Panc1 (cell line): ENCODE results near the gene SLC39A7. TPM values are rescaled to one million over a fixed set of nuclear protein-coding genes. Genes with fewer than 3 reads are reported as not detected.

Experiments used
- ATAC-seq: fragments of 200-7000 bp; cut with Tn5 transposase; 2 replicates; pipeline ENCODE4 v1.9.1; 2020; ENCODE audit warnings: mild to moderate bottlenecking, moderate library complexity
- BruUV-seq: library from RNA; stranded (reverse); fragments of 400-500 nt; replicated peaks from 2 replicates; lab custom pipeline; 2021; lab: Mats Ljungman, UMichigan
- CTCF ChIA-PET: fragments of 300-600 bp; sonication (Branson Sonifier 250); formaldehyde crosslinking; loops from one replicate; lab custom pipeline; 2022; ENCODE audit warnings: antibody characterized with exemption; lab: Charles Lee
- POLR2A ChIA-PET: fragments of 300-600 bp; sonication (Branson Sonifier 250); formaldehyde crosslinking; loops from one replicate; lab custom pipeline; 2022; ENCODE audit warnings: antibody characterized with exemption; lab: Charles Lee
- DNase-seq: peaks from one replicate; pipeline ENCODE4 v3.0.0-alpha.2; 2010; ENCODE audit warnings: low read depth, low spot score
- H3K27ac ChIP-seq: 2 replicates; pipeline ENCODE4 v1.5.1; 2011; ENCODE audit warnings: mild to moderate bottlenecking, low read length, inconsistent platforms
- H3K27me3 ChIP-seq: fragments of 200-500 bp; sonication (Bioruptor generic); 2 replicates; pipeline ENCODE4 v1.6.0; 2014; ENCODE audit warnings: low read length, inconsistent platforms; ENCODE audit not compliant: control insufficient read depth, insufficient read depth
- H3K36me3 ChIP-seq: fragments of 200-500 bp; sonication (Bioruptor generic); 2 replicates; pipeline ENCODE4 v1.5.1; 2014; ENCODE audit warnings: inconsistent platforms, mild to moderate bottlenecking, low read length, moderate library complexity; ENCODE audit not compliant: control insufficient read depth, insufficient read depth
- H3K4me1 ChIP-seq: 2 replicates; pipeline ENCODE4 v1.5.1; 2011; ENCODE audit warnings: inconsistent platforms, mild to moderate bottlenecking, low read length, moderate library complexity; ENCODE audit not compliant: control insufficient read depth, insufficient read depth
- H3K4me3 ChIP-seq, 2 experiments: 2 replicates each; pipeline ENCODE4 v1.5.1; 2011 to 2012; ENCODE audit warnings: low read depth in 2 of 2, low read length in 2 of 2, mild to moderate bottlenecking in 2 of 2, inconsistent platforms in 1 of 2, moderate library complexity in 1 of 2
- H3K9me3 ChIP-seq: fragments of 200-500 bp; sonication (Bioruptor generic); 2 replicates; pipeline ENCODE4 v1.5.1; 2014; ENCODE audit warnings: low read depth, mild to moderate bottlenecking, inconsistent platforms, low read length, moderate library complexity; ENCODE audit not compliant: control insufficient read depth, insufficient read depth
- POLR2AphosphoS5 ChIP-seq: IDR thresholded peaks from 2 replicates; pipeline ENCODE4 v1.6.1; 2012; ENCODE audit warnings: mild to moderate bottlenecking, low read depth, low read length, moderate library complexity
- SIN3A ChIP-seq: IDR thresholded peaks from 2 replicates; pipeline ENCODE4 v1.6.1; 2012; ENCODE audit warnings: low read depth, mild to moderate bottlenecking, low read length, moderate library complexity, borderline replicate concordance; ENCODE audit not compliant: insufficient read depth
- TCF7L2 ChIP-seq: IDR thresholded peaks from 2 replicates; pipeline ENCODE4 v1.6.1; 2011; ENCODE audit warnings: mild to moderate bottlenecking, low read depth, low read length, inconsistent platforms
- in situ Hi-C: cut with HindIII; loops from 2 replicates; pipeline ENCODE4 v1.10.0; 2016; ENCODE audit warnings: low sequenced_read_pairs, low pct_unique_long_range_greater_than_20kb
- intact Hi-C: fragments of 100-400 bp; cut with micrococcal nuclease; formaldehyde crosslinking; loops from one replicate; pipeline ENCODE4 v1.10.0; 2022; ENCODE audit not compliant: unreplicated experiment
- total RNA-seq: library from RNA; stranded (reverse); gene quantifications from one replicate; pipeline ENCODE4 v1.2.1, GENCODE V29; 2021; ENCODE audit not compliant: unreplicated experiment
- TF ChIP-seq, protein P1 (sequence below), 2 experiments: IDR thresholded peaks; 2 replicates each; pipeline ENCODE4 v1.6.1; 2011 to 2012; ENCODE audit warnings: low read depth in 2 of 2, control low read depth in 1 of 2, low read length in 1 of 2, mild to moderate bottlenecking in 1 of 2, moderate library complexity in 1 of 2; ENCODE audit not compliant: insufficient read depth in 1 of 2
- TF ChIP-seq, protein P2 (sequence below): fragments of 450-650 bp; IDR thresholded peaks from 2 replicates; pipeline ENCODE4 v1.5.1; 2017; ENCODE audit warnings: mild to moderate bottlenecking

The SLC39A7 gene
- total RNA-seq, 1 experiment from 2014 or later: 135 TPM

DNA sequence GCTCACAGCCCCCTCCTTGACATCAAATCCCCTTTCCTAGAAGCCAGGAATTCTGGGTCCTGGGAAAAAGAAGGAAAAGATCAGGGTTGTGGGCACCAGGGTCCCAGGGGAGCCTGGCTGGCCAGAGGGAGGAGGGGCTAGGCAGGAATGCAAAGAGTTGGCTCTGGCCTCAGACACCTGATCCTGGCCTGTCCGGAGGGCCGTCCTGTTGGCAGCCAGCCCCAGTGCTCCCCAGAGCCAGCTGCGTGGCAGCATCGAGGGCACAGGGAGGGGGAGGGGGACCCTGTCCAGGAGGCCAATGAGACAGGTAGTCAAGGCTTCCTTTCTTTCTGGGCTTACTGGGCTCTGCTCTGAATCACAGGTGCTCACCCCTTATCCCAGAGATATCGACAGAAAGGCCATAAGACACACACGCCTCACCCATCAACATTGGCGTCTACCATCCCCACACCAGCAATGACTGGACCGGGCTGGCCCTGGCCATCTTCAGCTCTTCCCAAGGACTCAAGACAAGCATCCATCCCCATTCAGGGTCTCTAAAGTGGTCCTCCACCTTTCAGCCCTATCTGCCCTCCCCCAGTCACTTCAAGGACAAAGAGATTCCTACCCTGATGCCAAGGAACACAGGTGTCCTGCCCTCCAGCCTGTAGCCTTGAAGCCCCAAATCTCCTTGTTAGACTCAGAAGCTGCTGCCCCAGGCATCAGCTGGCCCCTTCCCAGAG is 9.1 kb upstream of the SLC39A7 start:
- no peaks in the 10 kb centered on the region for H3K4me1 ChIP-seq
- ATAC-seq (no peak), DNase-seq (no peak)
- H3K4me3 ChIP-seq: no peak overlapping the region
- no peaks in the 10 kb centered on the region for H3K9me3 ChIP-seq
- BruUV-seq: no TSS peak
- POLR2A ChIA-PET: no interaction called here
- H3K27me3 ChIP-seq: no peaks in the 10 kb centered on the region
- H3K27ac ChIP-seq: no peak overlapping the region
- CTCF ChIA-PET: no interaction called here
- in situ Hi-C loops: no loop called here
- peaks cover 5% of the 10 kb centered on the region; the same call in 1 of the 2 replicates for H3K36me3 ChIP-seq
- TF ChIP-seq, protein P1, sequence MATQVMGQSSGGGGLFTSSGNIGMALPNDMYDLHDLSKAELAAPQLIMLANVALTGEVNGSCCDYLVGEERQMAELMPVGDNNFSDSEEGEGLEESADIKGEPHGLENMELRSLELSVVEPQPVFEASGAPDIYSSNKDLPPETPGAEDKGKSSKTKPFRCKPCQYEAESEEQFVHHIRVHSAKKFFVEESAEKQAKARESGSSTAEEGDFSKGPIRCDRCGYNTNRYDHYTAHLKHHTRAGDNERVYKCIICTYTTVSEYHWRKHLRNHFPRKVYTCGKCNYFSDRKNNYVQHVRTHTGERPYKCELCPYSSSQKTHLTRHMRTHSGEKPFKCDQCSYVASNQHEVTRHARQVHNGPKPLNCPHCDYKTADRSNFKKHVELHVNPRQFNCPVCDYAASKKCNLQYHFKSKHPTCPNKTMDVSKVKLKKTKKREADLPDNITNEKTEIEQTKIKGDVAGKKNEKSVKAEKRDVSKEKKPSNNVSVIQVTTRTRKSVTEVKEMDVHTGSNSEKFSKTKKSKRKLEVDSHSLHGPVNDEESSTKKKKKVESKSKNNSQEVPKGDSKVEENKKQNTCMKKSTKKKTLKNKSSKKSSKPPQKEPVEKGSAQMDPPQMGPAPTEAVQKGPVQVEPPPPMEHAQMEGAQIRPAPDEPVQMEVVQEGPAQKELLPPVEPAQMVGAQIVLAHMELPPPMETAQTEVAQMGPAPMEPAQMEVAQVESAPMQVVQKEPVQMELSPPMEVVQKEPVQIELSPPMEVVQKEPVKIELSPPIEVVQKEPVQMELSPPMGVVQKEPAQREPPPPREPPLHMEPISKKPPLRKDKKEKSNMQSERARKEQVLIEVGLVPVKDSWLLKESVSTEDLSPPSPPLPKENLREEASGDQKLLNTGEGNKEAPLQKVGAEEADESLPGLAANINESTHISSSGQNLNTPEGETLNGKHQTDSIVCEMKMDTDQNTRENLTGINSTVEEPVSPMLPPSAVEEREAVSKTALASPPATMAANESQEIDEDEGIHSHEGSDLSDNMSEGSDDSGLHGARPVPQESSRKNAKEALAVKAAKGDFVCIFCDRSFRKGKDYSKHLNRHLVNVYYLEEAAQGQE (IDR thresholded peaks at IDR 0.05; ENCODE audit: insufficient read depth in 1 of 2, low read depth in 2 of 2, low read length in 1 of 2): no peak
- TF ChIP-seq, protein P2, sequence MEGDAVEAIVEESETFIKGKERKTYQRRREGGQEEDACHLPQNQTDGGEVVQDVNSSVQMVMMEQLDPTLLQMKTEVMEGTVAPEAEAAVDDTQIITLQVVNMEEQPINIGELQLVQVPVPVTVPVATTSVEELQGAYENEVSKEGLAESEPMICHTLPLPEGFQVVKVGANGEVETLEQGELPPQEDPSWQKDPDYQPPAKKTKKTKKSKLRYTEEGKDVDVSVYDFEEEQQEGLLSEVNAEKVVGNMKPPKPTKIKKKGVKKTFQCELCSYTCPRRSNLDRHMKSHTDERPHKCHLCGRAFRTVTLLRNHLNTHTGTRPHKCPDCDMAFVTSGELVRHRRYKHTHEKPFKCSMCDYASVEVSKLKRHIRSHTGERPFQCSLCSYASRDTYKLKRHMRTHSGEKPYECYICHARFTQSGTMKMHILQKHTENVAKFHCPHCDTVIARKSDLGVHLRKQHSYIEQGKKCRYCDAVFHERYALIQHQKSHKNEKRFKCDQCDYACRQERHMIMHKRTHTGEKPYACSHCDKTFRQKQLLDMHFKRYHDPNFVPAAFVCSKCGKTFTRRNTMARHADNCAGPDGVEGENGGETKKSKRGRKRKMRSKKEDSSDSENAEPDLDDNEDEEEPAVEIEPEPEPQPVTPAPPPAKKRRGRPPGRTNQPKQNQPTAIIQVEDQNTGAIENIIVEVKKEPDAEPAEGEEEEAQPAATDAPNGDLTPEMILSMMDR: no peak
- TF ChIP-seq TCF7L2 (no peak), POLR2AphosphoS5 (no peak), SIN3A (no peak)
- intact Hi-C loops: no loop called here

DNA sequence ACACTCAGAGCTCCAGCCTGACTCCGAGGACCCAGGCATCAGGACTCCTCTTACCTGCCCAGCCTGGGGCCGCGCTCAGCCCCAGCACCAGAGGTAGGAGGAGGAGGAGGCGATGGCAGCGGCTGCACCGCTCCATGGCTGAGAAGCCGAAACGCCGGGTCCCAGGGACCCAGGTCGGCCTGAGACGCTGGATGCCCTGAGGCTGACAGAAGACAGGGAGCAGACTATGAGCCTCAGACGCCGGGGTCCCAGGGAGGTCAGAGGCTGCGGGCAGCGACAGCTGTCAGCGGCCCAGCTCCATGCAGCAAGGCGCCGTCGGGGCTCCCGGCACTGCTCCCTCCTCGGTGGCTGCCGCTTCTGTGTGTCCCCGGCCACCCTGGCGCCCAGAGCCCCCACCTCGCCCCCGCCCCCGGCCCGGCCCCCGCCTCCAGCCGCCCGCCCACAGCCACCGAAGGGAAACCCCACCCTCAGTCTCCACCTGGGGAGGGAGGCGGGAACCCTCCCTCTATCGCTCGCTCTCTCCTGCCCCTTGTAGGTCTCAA is 8.5 kb upstream of the SLC39A7 start, which contains the start of gene COL11A2:
TSS of gene COL11A2 (minus strand) at position 363 of the 542 bp plus-strand sequence. CDS start at position 136, 227 bp downstream.
- no TSS peak for BruUV-seq
- Histone ChIP-seq H3K27me3 (no peaks in the 10 kb centered on the region), H3K4me3 (peak within 1 kb of the TSS; percentile 32 to 53), H3K27ac (peak within 1 kb of the TSS; percentile 39; the same call in 1 of the 2 replicates), H3K36me3 (peaks cover 8% of the 10 kb centered on the region; the same call in 1 of the 2 replicates), H3K9me3 (no peaks in the 10 kb centered on the region), H3K4me1 (no peaks in the 10 kb centered on the region)
- TF ChIP-seq TCF7L2 (no peak), POLR2AphosphoS5 (no peak), SIN3A (no peak)
- TF ChIP-seq, protein P1 (IDR thresholded peaks at IDR 0.05; ENCODE audit: insufficient read depth in 1 of 2, low read depth in 2 of 2, low read length in 1 of 2): no peak
- TF ChIP-seq, protein P2: no peak
- ATAC-seq: no peak
- ChIA-PET POLR2A (no interaction called here), CTCF (no interaction called here)
- no peak for DNase-seq
- in situ Hi-C loops (no loop called here), intact Hi-C loops (no loop called here)
